IMR-90 (cell line): ENCODE results near the gene PEX10. TPM values are rescaled to one million over a fixed set of nuclear protein-coding genes. Genes with fewer than 3 reads are reported as not detected.

Experiments used
- ATAC-seq: fragments of 200-7000 bp; cut with Tn5 transposase; 2 replicates; pipeline ENCODE4 v1.9.1; 2020; ENCODE audit warnings: low read depth, mild to moderate bottlenecking, moderate library complexity
- BruUV-seq: library from RNA; stranded (reverse); fragments of 400-500 nt; replicated peaks from 2 replicates; lab custom pipeline; 2021; lab: Mats Ljungman, UMichigan
- CTCF ChIA-PET: fragments of 300-600 bp; formaldehyde crosslinking; extraction: SDS; loops from one replicate; lab custom pipeline; 2021; ENCODE audit warnings: antibody characterized with exemption; lab: Yijun Ruan, JAX
- POLR2A ChIA-PET: fragments of 300-600 bp; sonication (Branson Sonifier 250); formaldehyde crosslinking; loops from one replicate; lab custom pipeline; 2022; ENCODE audit warnings: antibody characterized with exemption; ENCODE audit not compliant: unreplicated experiment; lab: Charles Lee
- DNase-seq: peaks from one replicate; pipeline ENCODE4 v3.0.0; 2013
- H2AFZ ChIP-seq: replicated peaks from 2 replicates; pipeline ENCODE3; 2013; ENCODE audit warnings: low read length, mild to moderate bottlenecking; ENCODE audit not compliant: poor library complexity
- H2AK5ac ChIP-seq: 2 replicates; pipeline ENCODE4 v1.6.1; 2013; ENCODE audit warnings: low read depth, low read length, inconsistent platforms
- H2AK9ac ChIP-seq: replicated peaks from 2 replicates; pipeline ENCODE3; 2013; ENCODE audit warnings: mild to moderate bottlenecking, low read depth, low read length, moderate library complexity; ENCODE audit not compliant: poor library complexity
- H2BK120ac ChIP-seq: 2 replicates; pipeline ENCODE4 v1.6.1; 2013; ENCODE audit warnings: low read depth, low read length, inconsistent platforms
- H2BK15ac ChIP-seq: 3 replicates; pipeline ENCODE4 v1.6.1; 2013; ENCODE audit warnings: low read depth, low read length, inconsistent platforms
- H2BK20ac ChIP-seq: 2 replicates; pipeline ENCODE4 v1.6.1; 2013; ENCODE audit warnings: low read depth, mild to moderate bottlenecking, inconsistent platforms, low read length, moderate library complexity
- H2BK5ac ChIP-seq: 2 replicates; pipeline ENCODE4 v1.6.1; 2013; ENCODE audit warnings: mild to moderate bottlenecking, low read depth, low read length, inconsistent platforms; ENCODE audit not compliant: poor library complexity, severe bottlenecking
- H3K14ac ChIP-seq: replicated peaks from 2 replicates; pipeline ENCODE4 v1.6.1; 2013; ENCODE audit warnings: low read depth, low read length, inconsistent platforms
- H3K18ac ChIP-seq: 2 replicates; pipeline ENCODE4 v1.6.1; 2013; ENCODE audit warnings: low read depth, low read length, control low read depth
- H3K23ac ChIP-seq: 2 replicates; pipeline ENCODE4 v1.6.1; 2013; ENCODE audit warnings: low read depth, low read length, inconsistent platforms
- H3K27ac ChIP-seq: 2 replicates; pipeline ENCODE4 v1.5.1; 2013; ENCODE audit warnings: mild to moderate bottlenecking, control low read depth, low read length; ENCODE audit not compliant: insufficient read depth
- H3K27me3 ChIP-seq: 2 replicates; pipeline ENCODE4 v1.6.1; 2013; ENCODE audit warnings: low read length; ENCODE audit not compliant: control insufficient read depth, insufficient read depth
- H3K36me3 ChIP-seq: 2 replicates; pipeline ENCODE4 v1.6.1; 2013; ENCODE audit warnings: low read length, mixed read lengths; ENCODE audit not compliant: control insufficient read depth, insufficient read depth
- H3K4ac ChIP-seq: 2 replicates; pipeline ENCODE4 v1.6.1; 2013; ENCODE audit warnings: low read depth, low read length, inconsistent platforms
- H3K4me1 ChIP-seq: 2 replicates; pipeline ENCODE4 v1.6.1; 2013; ENCODE audit warnings: low read length, mixed read lengths; ENCODE audit not compliant: control insufficient read depth, insufficient read depth
- H3K4me2 ChIP-seq: 2 replicates; pipeline ENCODE4 v1.6.1; 2013; ENCODE audit warnings: low read depth, mild to moderate bottlenecking, control low read depth, low read length, moderate library complexity
- H3K4me3 ChIP-seq: 2 replicates; pipeline ENCODE4 v1.5.1; 2013; ENCODE audit warnings: low read depth, mild to moderate bottlenecking, control low read depth, low read length, moderate library complexity; ENCODE audit not compliant: insufficient read depth
- H3K56ac ChIP-seq: 2 replicates; pipeline ENCODE4 v1.6.1; 2013; ENCODE audit warnings: low read length, inconsistent platforms; ENCODE audit not compliant: insufficient read depth; ENCODE audit errors: extremely low read depth
- H3K79me1 ChIP-seq, 2 experiments: 2 replicates each; pipeline ENCODE4 v1.6.1; 2013; ENCODE audit warnings: low read length in 2 of 2, inconsistent platforms in 1 of 2, low read depth in 1 of 2
- H3K9ac ChIP-seq: 2 replicates; pipeline ENCODE4 v1.6.1; 2013; ENCODE audit warnings: low read depth, low read length, control low read depth
- H3K9me1 ChIP-seq: 2 replicates; pipeline ENCODE4 v1.6.1; 2013; ENCODE audit warnings: low read length, inconsistent platforms; ENCODE audit not compliant: insufficient read depth
- H3K9me3 ChIP-seq: 2 replicates; pipeline ENCODE4 v1.6.1; 2013; ENCODE audit warnings: low read length; ENCODE audit not compliant: control insufficient read depth, insufficient read depth
- H4K20me1 ChIP-seq: 2 replicates; pipeline ENCODE4 v1.6.1; 2013; ENCODE audit warnings: low read length, inconsistent platforms; ENCODE audit not compliant: insufficient read depth
- H4K5ac ChIP-seq: 2 replicates; pipeline ENCODE4 v1.6.1; 2013; ENCODE audit warnings: mild to moderate bottlenecking, low read depth, low read length, control low read depth
- H4K8ac ChIP-seq, 2 experiments: 2 replicates each; pipeline ENCODE4 v1.6.1; 2013; ENCODE audit warnings: low read depth in 2 of 2, low read length in 2 of 2, control low read depth in 1 of 2, inconsistent platforms in 1 of 2
- H4K91ac ChIP-seq: 2 replicates; pipeline ENCODE4 v1.6.1; 2013; ENCODE audit warnings: low read depth, low read length, inconsistent platforms; ENCODE audit not compliant: insufficient read depth
- CHD1 ChIP-seq: IDR thresholded peaks from 2 replicates; pipeline ENCODE4 v1.6.1; 2012; ENCODE audit warnings: low read depth, low read length, improper control_type of control experiment
- FOS ChIP-seq: fragments of 150-350 bp; IDR thresholded peaks from 2 replicates; pipeline ENCODE4 v1.6.1; 2016; ENCODE audit warnings: low read depth, low read length
- MAZ ChIP-seq: IDR thresholded peaks from 2 replicates; pipeline ENCODE4 v1.6.1; 2012; ENCODE audit warnings: low read depth, mild to moderate bottlenecking, low read length, improper control_type of control experiment, moderate library complexity, borderline replicate concordance
- MXI1 ChIP-seq: IDR thresholded peaks from 2 replicates; pipeline ENCODE4 v1.6.1; 2012; ENCODE audit warnings: low read depth, mild to moderate bottlenecking, low read length, moderate library complexity, borderline replicate concordance
- POLR2A ChIP-seq: IDR thresholded peaks from 2 replicates; pipeline ENCODE4 v1.6.1; 2012; ENCODE audit warnings: mild to moderate bottlenecking, low read depth, low read length
- RCOR1 ChIP-seq: IDR thresholded peaks from 2 replicates; pipeline ENCODE4 v1.6.1; 2012; ENCODE audit warnings: mild to moderate bottlenecking, low read length, improper control_type of control experiment; ENCODE audit not compliant: insufficient replicate concordance
- RFX5 ChIP-seq: IDR thresholded peaks from 2 replicates; pipeline ENCODE4 v1.8.0; 2012; ENCODE audit warnings: low read depth, mild to moderate bottlenecking, low read length, moderate library complexity
- WGBS, 2 experiments: methylation state at CpG; one replicate each; pipeline versions ENCODE4 v1.1.5 to v1.1.7; 2013; ENCODE audit warnings: missing lambda C conversion rate in 2 of 2; ENCODE audit not compliant: insufficient read length in 1 of 2; ENCODE audit errors: extremely low coverage in 2 of 2; 5-methylcytosine and 5-hydroxymethylcytosine counted together
- dilution Hi-C: fragments of 300-500 bp; cut with HindIII; formaldehyde crosslinking; loops from one replicate; pipeline ENCODE4 v1.14.3; 2018; ENCODE audit warnings: low sequenced_read_pairs; ENCODE audit not compliant: unreplicated experiment
- in situ Hi-C: fragments of 300-500 bp; cut with MboI; formaldehyde crosslinking; loops from 3 replicates; pipeline ENCODE4 v1.14.3; 2019; ENCODE audit warnings: low sequenced_read_pairs, inconsistent platforms, mixed read lengths
- intact Hi-C: fragments of 100-400 bp; cut with micrococcal nuclease; formaldehyde crosslinking; loops from 2 replicates; pipeline ENCODE4 v1.10.0; 2022
- polyA plus RNA-seq, 3 experiments: library from polyadenylated mRNA; depleted of rRNA; stranded (reverse); fragments of >200 nt; gene quantifications; 2 replicates each; pipeline ENCODE4 v1.2.3, GENCODE V29; 2012; ENCODE audit warnings: low replicate concordance in 1 of 3
- total RNA-seq: library from RNA; depleted of rRNA; stranded (reverse); fragments of >200 nt; gene quantifications from 2 replicates; pipeline ENCODE4 v1.2.3, GENCODE V29; 2012

PEX10 gene
- total and polyA plus RNA-seq, 2 of the 4 experiments (the other 2 are of a cell fraction) = 16.9 to 19.7 TPM

DNA sequence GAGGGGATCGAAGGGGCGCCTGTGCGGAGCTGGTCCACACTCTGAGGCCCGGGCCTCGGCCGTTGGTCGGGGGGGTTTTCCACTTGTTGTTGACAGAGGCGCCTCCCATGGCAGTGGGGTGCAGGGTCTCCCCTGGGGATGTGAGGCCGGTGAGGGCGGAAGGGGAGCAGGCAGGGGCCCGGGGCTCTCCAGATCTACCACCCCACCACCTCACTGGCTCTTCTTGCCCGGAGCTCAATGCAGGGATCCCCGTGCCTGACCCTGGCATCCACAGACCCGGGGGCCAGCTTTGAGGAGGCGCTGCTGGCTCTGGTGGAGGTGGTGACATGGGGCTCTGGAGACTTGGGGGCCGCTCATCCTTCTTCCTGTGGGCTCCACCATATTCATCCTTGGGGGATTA is 7.1 kb upstream of the PEX10 start:
- Histone ChIP-seq H2BK5ac (no peak overlapping the region), H3K4me3 (no peak overlapping the region), H3K14ac (no peak overlapping the region), H3K9me3 (peaks cover 6% of the 10 kb centered on the region), H3K9ac (no peak overlapping the region), H3K9me1 (no peaks in the 10 kb centered on the region), H2BK120ac (no peak overlapping the region), H3K4ac (no peak overlapping the region), H3K27ac (no peak overlapping the region), H2BK20ac (no peak overlapping the region), H3K56ac (no peak overlapping the region), H4K91ac (no peak overlapping the region), H3K27me3 (peaks cover 5% of the 10 kb centered on the region; the same call in 1 of the 2 replicates), H3K36me3 (no peaks in the 10 kb centered on the region), H3K18ac (no peak overlapping the region), H2BK15ac (no peak overlapping the region), H2AFZ (no peak overlapping the region), H3K23ac (no peak overlapping the region), H4K20me1 (no peaks in the 10 kb centered on the region), H4K8ac (no peak overlapping the region), H2AK5ac (no peak overlapping the region), H3K79me1 (no peaks in the 10 kb centered on the region), H4K5ac (no peak overlapping the region), H2AK9ac (no peak overlapping the region), H3K4me2 (no peak overlapping the region), H3K4me1 (no peaks in the 10 kb centered on the region)
- 80% methylated on average over 6 of the region's 16 CpGs; no CpG with 5 or more reads in 1 of the 2 experiments for WGBS, 2 experiments
- POLR2A ChIA-PET = interaction anchor here (0.7 kb wide), 1 partner anchor 28 kb away, joined by 3 read pairs; no protein-coding TSS in a partner anchor
- dilution Hi-C loops = no loop called here
- TF ChIP-seq RCOR1 = no peak
- TF ChIP-seq FOS = no peak
- TF ChIP-seq CHD1 = no peak
- no peak for TF ChIP-seq MXI1
- no peak for TF ChIP-seq MAZ
- TF ChIP-seq POLR2A = no peak
- no peak for TF ChIP-seq RFX5
- no peak for ATAC-seq
- CTCF ChIA-PET = no interaction called here
- no TSS peak for BruUV-seq
- no peak for DNase-seq
- intact Hi-C loops = loop anchor here (10.0 kb wide), 1 partner anchor 895 kb away; no protein-coding TSS in a partner anchor
- in situ Hi-C loops = loop anchor here (25.0 kb wide), 1 partner anchor 893 kb away; no protein-coding TSS in a partner anchor
